Mesothelial cell of epicardium (in vitro differentiated cells): ENCODE measurements around the gene NUBPL. TPM values are rescaled to one million over a fixed set of nuclear protein-coding genes. Genes with fewer than 3 reads are reported as not detected.

Source experiments
- DNase-seq, 2 experiments: peaks; one replicate each; pipeline ENCODE4 v3.0.0; 2021; ENCODE audit warnings: low spot score in 2 of 2; ENCODE audit not compliant: unreplicated experiment in 2 of 2
- H3K27ac Mint-ChIP-seq: 2 replicates; pipeline ENCODE4 v1.8.0; 2021; ENCODE audit warnings: mixed read lengths
- H3K27me3 Mint-ChIP-seq: 2 replicates; pipeline ENCODE4 v1.8.0; 2021; ENCODE audit warnings: low read depth, mixed read lengths
- H3K36me3 Mint-ChIP-seq: 2 replicates; pipeline ENCODE4 v1.8.0; 2021; ENCODE audit warnings: mixed read lengths
- H3K4me1 Mint-ChIP-seq: 2 replicates; pipeline ENCODE4 v1.8.0; 2021; ENCODE audit warnings: mixed read lengths
- H3K4me3 Mint-ChIP-seq: 2 replicates; pipeline ENCODE4 v1.8.0; 2021; ENCODE audit warnings: mild to moderate bottlenecking, moderate library complexity, mixed read lengths
- H3K9me3 Mint-ChIP-seq: 2 replicates; pipeline ENCODE4 v1.8.0; 2021; ENCODE audit warnings: mixed read lengths
- total RNA-seq: library from RNA; stranded (reverse); gene quantifications from 3 replicates; pipeline ENCODE4 v1.2.1, GENCODE V29; 2021
- TF ChIP-seq, protein P1 (sequence below): fragments of 200-600 bp; sonication (generic); IDR thresholded peaks from one replicate; pipeline ENCODE4 v1.5.0; 2021; ENCODE audit warnings: antibody characterized with exemption; ENCODE audit not compliant: unreplicated experiment

NUBPL gene, protein sequence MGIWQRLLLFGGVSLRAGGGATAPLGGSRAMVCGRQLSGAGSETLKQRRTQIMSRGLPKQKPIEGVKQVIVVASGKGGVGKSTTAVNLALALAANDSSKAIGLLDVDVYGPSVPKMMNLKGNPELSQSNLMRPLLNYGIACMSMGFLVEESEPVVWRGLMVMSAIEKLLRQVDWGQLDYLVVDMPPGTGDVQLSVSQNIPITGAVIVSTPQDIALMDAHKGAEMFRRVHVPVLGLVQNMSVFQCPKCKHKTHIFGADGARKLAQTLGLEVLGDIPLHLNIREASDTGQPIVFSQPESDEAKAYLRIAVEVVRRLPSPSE
- 19.7 to 22.6 TPM (median 22.1 TPM) in 3 replicates for total RNA-seq

DNA sequence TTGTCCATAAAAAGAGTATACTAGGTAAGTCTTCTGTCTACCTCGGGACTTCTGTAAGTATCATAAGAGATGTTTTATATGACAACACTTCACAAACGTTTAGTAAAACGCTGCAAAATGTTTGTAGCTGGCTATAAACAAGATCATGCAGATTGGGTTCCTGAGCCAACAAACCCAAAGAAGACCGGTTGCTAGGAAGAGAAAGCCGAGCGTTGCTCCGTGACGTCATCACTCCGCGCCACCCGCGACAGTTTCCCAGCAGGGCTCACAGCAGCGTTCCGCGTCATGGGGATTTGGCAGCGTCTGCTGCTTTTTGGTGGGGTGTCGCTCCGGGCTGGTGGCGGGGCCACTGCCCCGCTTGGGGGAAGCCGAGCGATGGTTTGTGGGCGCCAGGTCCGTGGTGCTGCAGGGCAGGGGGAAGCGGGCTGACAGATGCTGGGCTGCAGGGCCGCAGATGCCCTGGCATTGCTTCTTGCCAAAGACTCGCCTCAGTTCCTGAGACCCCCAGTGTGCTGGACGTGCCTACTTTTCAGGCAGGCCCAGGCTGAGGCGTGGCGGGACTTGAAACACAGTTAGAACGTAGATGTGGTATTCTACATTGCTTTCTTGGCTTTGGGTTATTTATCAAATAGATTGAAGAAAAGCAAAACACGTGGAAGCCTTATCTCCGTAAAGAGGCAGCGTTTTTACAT, at the start of gene NUBPL:
Gene NUBPL (plus strand): TSS at position 250 of the 692 bp plus-strand sequence. CDS start 36 bp downstream, at position 286.
- H3K27ac Mint-ChIP-seq: peak within 1 kb of the TSS; percentile 99
- DNase-seq: peak; percentile 92 to 98
- H3K27me3 Mint-ChIP-seq: peaks cover 21% of the 10 kb centered on the region
- TF ChIP-seq, protein P1, sequence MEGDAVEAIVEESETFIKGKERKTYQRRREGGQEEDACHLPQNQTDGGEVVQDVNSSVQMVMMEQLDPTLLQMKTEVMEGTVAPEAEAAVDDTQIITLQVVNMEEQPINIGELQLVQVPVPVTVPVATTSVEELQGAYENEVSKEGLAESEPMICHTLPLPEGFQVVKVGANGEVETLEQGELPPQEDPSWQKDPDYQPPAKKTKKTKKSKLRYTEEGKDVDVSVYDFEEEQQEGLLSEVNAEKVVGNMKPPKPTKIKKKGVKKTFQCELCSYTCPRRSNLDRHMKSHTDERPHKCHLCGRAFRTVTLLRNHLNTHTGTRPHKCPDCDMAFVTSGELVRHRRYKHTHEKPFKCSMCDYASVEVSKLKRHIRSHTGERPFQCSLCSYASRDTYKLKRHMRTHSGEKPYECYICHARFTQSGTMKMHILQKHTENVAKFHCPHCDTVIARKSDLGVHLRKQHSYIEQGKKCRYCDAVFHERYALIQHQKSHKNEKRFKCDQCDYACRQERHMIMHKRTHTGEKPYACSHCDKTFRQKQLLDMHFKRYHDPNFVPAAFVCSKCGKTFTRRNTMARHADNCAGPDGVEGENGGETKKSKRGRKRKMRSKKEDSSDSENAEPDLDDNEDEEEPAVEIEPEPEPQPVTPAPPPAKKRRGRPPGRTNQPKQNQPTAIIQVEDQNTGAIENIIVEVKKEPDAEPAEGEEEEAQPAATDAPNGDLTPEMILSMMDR: no peak
- H3K36me3 Mint-ChIP-seq: no peaks in the 10 kb centered on the region
- peak within 1 kb of the TSS; percentile 98 for H3K4me3 Mint-ChIP-seq
- no peaks in the 10 kb centered on the region for H3K9me3 Mint-ChIP-seq
- H3K4me1 Mint-ChIP-seq: peaks cover 20% of the 10 kb centered on the region

DNA sequence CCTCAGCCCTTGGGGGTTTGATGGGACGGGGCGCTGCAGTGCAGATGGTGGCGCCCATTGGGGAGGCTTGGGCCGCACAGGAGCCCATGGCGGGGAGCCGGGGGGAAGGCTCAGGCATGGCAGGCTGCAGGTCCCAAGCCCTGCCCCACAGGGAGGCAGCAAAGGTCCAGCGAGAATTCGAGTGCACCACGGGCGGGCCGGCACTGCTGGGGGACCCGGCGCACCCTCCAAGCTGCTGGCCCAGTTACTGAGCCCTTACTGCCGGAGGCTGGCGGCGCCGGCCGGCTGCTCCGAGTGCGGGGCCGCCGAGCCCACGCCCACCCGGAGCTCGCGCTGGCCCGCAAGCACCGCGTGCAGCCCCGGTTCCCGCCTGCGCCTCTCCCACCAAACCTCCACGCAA, 34.1 kb upstream of the NUBPL start:
- no peaks in the 10 kb centered on the region for H3K27me3 Mint-ChIP-seq
- TF ChIP-seq, protein P1: no peak
- no peaks in the 10 kb centered on the region for H3K9me3 Mint-ChIP-seq
- H3K36me3 Mint-ChIP-seq: no peaks in the 10 kb centered on the region
- DNase-seq: no peak
- no peak overlapping the region for H3K27ac Mint-ChIP-seq
- H3K4me1 Mint-ChIP-seq: no peaks in the 10 kb centered on the region
- H3K4me3 Mint-ChIP-seq: no peak overlapping the region

DNA sequence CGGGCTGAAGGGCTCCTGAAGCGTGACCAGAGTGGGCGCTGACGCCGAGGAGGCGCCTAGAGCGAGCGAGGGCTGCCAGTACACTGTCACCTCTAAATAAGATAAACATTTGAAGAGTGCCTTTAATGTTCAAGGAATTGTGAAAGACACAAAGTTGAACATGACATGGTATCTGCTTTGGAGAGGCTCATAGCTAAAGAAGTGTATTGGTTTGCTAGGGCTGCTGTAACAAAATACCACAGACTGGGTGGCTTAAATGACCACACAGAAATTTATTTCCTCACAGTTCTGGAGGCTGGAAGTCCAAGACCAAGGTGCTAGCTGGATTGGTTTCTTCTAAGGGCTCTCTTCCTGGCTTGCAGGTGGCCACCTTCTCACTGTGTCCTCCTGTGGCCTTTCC, 33.7 kb upstream of the NUBPL start:
- TF ChIP-seq, protein P1: no peak
- no peak overlapping the region for H3K4me3 Mint-ChIP-seq
- DNase-seq: no peak
- H3K36me3 Mint-ChIP-seq: no peaks in the 10 kb centered on the region
- peaks cover 2% of the 10 kb centered on the region for H3K9me3 Mint-ChIP-seq
- no peak overlapping the region for H3K27ac Mint-ChIP-seq
- no peaks in the 10 kb centered on the region for H3K27me3 Mint-ChIP-seq
- H3K4me1 Mint-ChIP-seq: no peaks in the 10 kb centered on the region

DNA sequence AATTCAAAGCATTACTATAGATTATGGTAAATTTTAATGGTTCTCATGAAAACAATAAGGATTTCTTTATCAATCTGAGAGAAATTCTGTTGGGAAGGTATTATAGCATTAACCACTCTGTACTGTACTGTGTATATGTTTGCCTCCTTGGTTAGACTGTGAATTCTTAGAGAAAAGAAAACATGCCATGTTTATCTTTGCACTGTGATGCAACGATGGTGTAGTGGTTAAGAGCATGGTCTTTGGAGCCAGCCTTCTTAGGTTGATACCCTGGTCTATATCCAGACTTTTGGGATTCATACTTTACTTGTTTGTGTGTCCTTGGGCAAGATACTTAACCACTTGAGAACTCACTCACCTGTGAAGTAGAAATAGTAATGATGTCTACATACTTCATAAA, 32.2 kb upstream of the NUBPL start:
- no peaks in the 10 kb centered on the region for H3K4me1 Mint-ChIP-seq
- H3K36me3 Mint-ChIP-seq: no peaks in the 10 kb centered on the region
- H3K9me3 Mint-ChIP-seq: peaks cover 3% of the 10 kb centered on the region
- H3K27me3 Mint-ChIP-seq: peaks cover 2% of the 10 kb centered on the region
- TF ChIP-seq, protein P1: no peak
- no peak for DNase-seq
- no peak overlapping the region for H3K4me3 Mint-ChIP-seq
- no peak overlapping the region for H3K27ac Mint-ChIP-seq

DNA sequence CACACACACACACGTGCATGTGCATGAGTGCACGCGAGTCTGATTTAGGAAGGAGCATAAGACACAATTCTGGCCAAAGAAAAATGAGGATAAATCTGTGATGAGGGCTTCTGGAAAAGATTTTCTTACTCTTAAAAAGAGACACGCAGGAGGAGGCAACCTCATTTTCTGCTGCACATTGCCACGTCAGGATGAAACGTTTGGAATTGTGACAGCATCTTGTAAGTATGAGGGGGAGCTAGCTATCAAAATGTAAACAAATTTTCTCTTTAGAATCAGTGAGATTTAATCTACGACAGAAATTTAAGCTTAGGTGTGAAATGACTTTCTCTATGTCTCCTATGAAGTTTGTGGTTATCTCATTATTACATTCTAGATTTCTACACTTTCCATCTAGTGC, 31.1 kb upstream of the NUBPL start:
- Mint-ChIP-seq H3K4me3 (no peak overlapping the region), H3K4me1 (no peaks in the 10 kb centered on the region), H3K27me3 (peaks cover 5% of the 10 kb centered on the region), H3K36me3 (no peaks in the 10 kb centered on the region), H3K27ac (no peak overlapping the region), H3K9me3 (peaks cover 3% of the 10 kb centered on the region)
- TF ChIP-seq, protein P1: no peak
- DNase-seq: no peak
